GM18520 (cell line): Measurements from ENCODE around the gene CDC20.

Experiments
- ATAC-seq: cut with Tn5 transposase; IDR thresholded peaks from one replicate; pipeline ENCODE4 v1.9.1; 2021; ENCODE audit not compliant: unreplicated experiment

CDC20 gene

GRCh38 chr1:43358746-43359693 is at the start of gene CDC20:
CDC20 (plus strand) TSS chr1:43358981; CDS start chr1:43359216, 235 bp downstream.
- ATAC-seq: peak; percentile 90

- no peak for ATAC-seq
Measured at GRCh38 chr1:43309405-43310025, 49.3 kb upstream of the CDC20 start.

GRCh38 chr1:43311521-43311920 is 47.3 kb upstream of the CDC20 start:
- ATAC-seq: no peak

GRCh38 chr1:43312212-43312623 is 46.6 kb upstream of the CDC20 start:
- no peak for ATAC-seq

- no peak for ATAC-seq
Measured at GRCh38 chr1:43312663-43313515, 45.9 kb upstream of the CDC20 start.

- ATAC-seq: no peak
Measured at GRCh38 chr1:43313771-43314170, 45.0 kb upstream of the CDC20 start.

- ATAC-seq: no peak
Measured at GRCh38 chr1:43314233-43314632, 44.5 kb upstream of the CDC20 start.

- no peak for ATAC-seq
Measured at GRCh38 chr1:43315481-43315880, 43.3 kb upstream of the CDC20 start.

- no peak for ATAC-seq
Measured at GRCh38 chr1:43315963-43316737, 42.6 kb upstream of the CDC20 start.

GRCh38 chr1:43316738-43317520 is 41.9 kb upstream of the CDC20 start:
- no peak for ATAC-seq

GRCh38 chr1:43317817-43318471 is 40.8 kb upstream of the CDC20 start:
- ATAC-seq: no peak

- ATAC-seq: no peak
Measured at GRCh38 chr1:43318831-43319230, 40.0 kb upstream of the CDC20 start.

GRCh38 chr1:43319288-43319687 is 39.5 kb upstream of the CDC20 start:
- no peak for ATAC-seq

GRCh38 chr1:43319766-43320165 is 39.0 kb upstream of the CDC20 start:
- ATAC-seq: no peak

- no peak for ATAC-seq
Measured at GRCh38 chr1:43321331-43321891, 37.4 kb upstream of the CDC20 start.

- no peak for ATAC-seq
Measured at GRCh38 chr1:43322506-43322905, 36.3 kb upstream of the CDC20 start.

GRCh38 chr1:43324810-43325209 is 34.0 kb upstream of the CDC20 start:
- ATAC-seq: no peak

GRCh38 chr1:43325381-43325780 is 33.4 kb upstream of the CDC20 start:
- no peak for ATAC-seq
